Measurements from ENCODE around the gene FDX2. TPM values are rescaled to one million over a fixed set of nuclear protein-coding genes. Genes with fewer than 3 reads are reported as not detected.

FDX2 gene
- total RNA-seq, 1 experiment from 2014 or later, result 79.5 TPM

DNA sequence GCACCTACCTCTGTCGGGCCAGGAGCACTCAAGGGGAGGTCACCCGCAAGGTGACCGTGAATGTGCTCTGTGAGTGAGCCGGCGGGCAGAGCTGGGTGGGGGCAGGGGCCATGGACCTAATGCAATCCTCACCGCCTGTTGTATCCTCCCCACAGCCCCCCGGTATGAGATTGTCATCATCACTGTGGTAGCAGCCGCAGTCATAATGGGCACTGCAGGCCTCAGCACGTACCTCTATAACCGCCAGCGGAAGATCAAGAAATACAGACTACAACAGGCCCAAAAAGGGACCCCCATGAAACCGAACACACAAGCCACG, 30.9 kb downstream of the FDX2 start:
- TF ChIP-seq CTCF (conservative IDR thresholded peaks at IDR 0.05; ENCODE audit: low read depth, low read length) (no peak), EZH2 (IDR thresholded peaks at IDR 0.05; ENCODE audit: low read length, unreplicated experiment) (no peak), EZH2phosphoT487 (IDR thresholded peaks at IDR 0.05; ENCODE audit: borderline replicate concordance, low read length) (no peak)
- Histone ChIP-seq H2AFZ (ENCODE audit: low read length) (no peak overlapping the region), H3K9ac (ENCODE audit: low read length) (no peak overlapping the region), H3K4me2 (ENCODE audit: low read length) (no peak overlapping the region), H3K9me2 (replicated peaks; ENCODE audit: low read length) (no peaks in the 10 kb centered on the region), H3K4me1 (ENCODE audit: insufficient read depth, low read length) (peaks cover 17% of the 10 kb centered on the region), H3K79me2 (ENCODE audit: low read length) (no peaks in the 10 kb centered on the region), H3K4me3 (ENCODE audit: low read length) (no peak overlapping the region), H3F3A (ENCODE audit: low read length, unreplicated experiment) (no peaks in the 10 kb centered on the region), H3K36me3 (ENCODE audit: low read depth, low read length) (0 out of 2 replicates have a peak, but pooled peaks cover 3% of the 10 kb centered on the region), H3K27me3 (ENCODE audit: low read length) (no peaks in the 10 kb centered on the region), H4K20me1 (ENCODE audit: low read length) (no peaks in the 10 kb centered on the region), H3K9me3 (ENCODE audit: low read length) (no peaks in the 10 kb centered on the region), H3K27ac (ENCODE audit: low read length) (no peak overlapping the region)
- ChIA-PET CTCF (no interaction called here), POLR2A (ENCODE audit: unreplicated experiment) (no interaction called here)
- intact Hi-C loops (cut with micrococcal nuclease), result no loop called here
- no peak for DNase-seq
- no TSS peak for BruUV-seq (replicated peaks)
- ATAC-seq, result no peak

- Histone ChIP-seq H3K4me1 (ENCODE audit: insufficient read depth, low read length) (peaks cover 14% of the 10 kb centered on the region), H3K9ac (ENCODE audit: low read length) (no peak overlapping the region), H3K4me3 (ENCODE audit: low read length) (no peak overlapping the region), H3K36me3 (ENCODE audit: low read depth, low read length) (0 out of 2 replicates have a peak, but pooled peaks cover 3% of the 10 kb centered on the region), H3K79me2 (ENCODE audit: low read length) (no peaks in the 10 kb centered on the region), H3K4me2 (ENCODE audit: low read length) (no peak overlapping the region), H3K27me3 (ENCODE audit: low read length) (no peaks in the 10 kb centered on the region), H2AFZ (ENCODE audit: low read length) (no peak overlapping the region), H3F3A (ENCODE audit: low read length, unreplicated experiment) (no peaks in the 10 kb centered on the region), H3K9me3 (ENCODE audit: low read length) (no peaks in the 10 kb centered on the region), H3K9me2 (replicated peaks; ENCODE audit: low read length) (no peaks in the 10 kb centered on the region), H3K27ac (ENCODE audit: low read length) (no peak overlapping the region), H4K20me1 (ENCODE audit: low read length) (no peaks in the 10 kb centered on the region)
- BruUV-seq (replicated peaks), result no TSS peak
- ATAC-seq (no peak), DNase-seq (no peak)
- POLR2A ChIA-PET (ENCODE audit: unreplicated experiment), result no interaction called here
- CTCF ChIA-PET, result interaction anchor here (0.6 kb wide), 1 partner anchor 105 kb away, joined by 3 read pairs; no protein-coding TSS in a partner anchor
- TF ChIP-seq CTCF (conservative IDR thresholded peaks at IDR 0.05; ENCODE audit: low read depth, low read length) (no peak), EZH2 (IDR thresholded peaks at IDR 0.05; ENCODE audit: low read length, unreplicated experiment) (no peak), EZH2phosphoT487 (IDR thresholded peaks at IDR 0.05; ENCODE audit: borderline replicate concordance, low read length) (no peak)
- intact Hi-C loops (cut with micrococcal nuclease), result no loop called here
These were observed 31.5 kb downstream of the FDX2 start for GRCh38 chr19:10284065-10284959.
